GM12891 (cell line): ENCODE data around the gene TSPAN7. TPM values are rescaled to one million over a fixed set of nuclear protein-coding genes. Genes with fewer than 3 reads are reported as not detected.

Experiments
- DNase-seq: peaks from one replicate; pipeline ENCODE4 v3.0.0; 2011; ENCODE audit warnings: low spot score; ENCODE audit not compliant: insufficient read length
- FAIRE-seq: peaks from 2 replicates; lab custom pipeline; 2011; peaks lifted over from hg19 to GRCh38; lab: Jason Lieb, UNC
- PAX5 ChIP-seq: IDR thresholded peaks from 2 replicates; pipeline ENCODE4 v1.6.1; 2011; ENCODE audit warnings: low read length, moderate library complexity, mild to moderate bottlenecking; ENCODE audit not compliant: insufficient read depth, severe bottlenecking
- POLR2A ChIP-seq: IDR thresholded peaks from 2 replicates; pipeline ENCODE4 v1.6.1; 2011; ENCODE audit warnings: low read depth, low read length, control low read depth
- POLR2AphosphoS5 ChIP-seq: IDR thresholded peaks from 2 replicates; pipeline ENCODE4 v1.6.1; 2011; ENCODE audit warnings: low read depth, low read length, control low read depth
- POU2F2 ChIP-seq: IDR thresholded peaks from 2 replicates; pipeline ENCODE4 v1.6.1; 2011; ENCODE audit warnings: low read depth, mild to moderate bottlenecking, control low read depth, low read length, moderate library complexity
- SPI1 ChIP-seq: IDR thresholded peaks from 2 replicates; pipeline ENCODE4 v1.6.1; 2011; ENCODE audit warnings: low read depth, low read length, control low read depth
- TAF1 ChIP-seq: IDR thresholded peaks from 2 replicates; pipeline ENCODE4 v1.6.1; 2011; ENCODE audit warnings: low read depth, low read length, control low read depth
- polyA plus RNA-seq: library from polyadenylated mRNA; unstranded; fragments of >200 nt; gene quantifications from one replicate; pipeline ENCODE4 v1.2.1, GENCODE V29; 2012; ENCODE audit warnings: low read depth, missing spikeins, inconsistent platforms; ENCODE audit not compliant: missing spikeins

Gene TSPAN7
- not detected for polyA plus RNA-seq

GRCh38 chrX:38561126-38561868, at the start of gene TSPAN7:
TSS of gene TSPAN7 (plus strand) at chrX:38561542. CDS start at chrX:38561547, 5 bp downstream.
- peak; percentile 84 for FAIRE-seq
- no peak for TF ChIP-seq TAF1
- TF ChIP-seq POU2F2: no peak
- peak; percentile 43 for DNase-seq

- DNase-seq (no peak), FAIRE-seq (no peak)
- TF ChIP-seq POU2F2 (no peak), POLR2A (no peak), SPI1 (no peak), PAX5 (no peak), POLR2AphosphoS5 (no peak), TAF1 (no peak)
Measured at GRCh38 chrX:38513112-38513742, 48.1 kb upstream of the TSPAN7 start.

- no peak for DNase-seq
- no peak for FAIRE-seq
- TF ChIP-seq SPI1 (no peak), POU2F2 (no peak), PAX5 (no peak), POLR2AphosphoS5 (no peak), POLR2A (no peak), TAF1 (no peak)
Measured at GRCh38 chrX:38514016-38514854, 47.1 kb upstream of the TSPAN7 start.

- TF ChIP-seq POLR2A (no peak), POLR2AphosphoS5 (no peak), POU2F2 (no peak), PAX5 (no peak), TAF1 (no peak), SPI1 (no peak)
- FAIRE-seq: no peak
- DNase-seq: no peak
Measured at GRCh38 chrX:38515291-38515690, 46.1 kb upstream of the TSPAN7 start.

- FAIRE-seq (no peak), DNase-seq (no peak)
- TF ChIP-seq TAF1: no peak
- TF ChIP-seq SPI1: no peak
- TF ChIP-seq POLR2A: no peak
- no peak for TF ChIP-seq POLR2AphosphoS5
- no peak for TF ChIP-seq POU2F2
- TF ChIP-seq PAX5: no peak
Measured at GRCh38 chrX:38516196-38516774, 45.1 kb upstream of the TSPAN7 start.

- FAIRE-seq (no peak), DNase-seq (no peak)
- TF ChIP-seq TAF1 (no peak), POU2F2 (no peak), POLR2AphosphoS5 (no peak), PAX5 (no peak), SPI1 (no peak), POLR2A (no peak)
Measured at GRCh38 chrX:38519651-38520050, 41.7 kb upstream of the TSPAN7 start.

- DNase-seq (no peak), FAIRE-seq (no peak)
- TF ChIP-seq TAF1: no peak
- TF ChIP-seq POLR2AphosphoS5: no peak
- TF ChIP-seq POU2F2: no peak
- TF ChIP-seq PAX5: no peak
- no peak for TF ChIP-seq SPI1
Measured at GRCh38 chrX:38538134-38538533, 23.2 kb upstream of the TSPAN7 start.

- no peak for DNase-seq
- TF ChIP-seq TAF1 (no peak), SPI1 (no peak), POLR2A (no peak), POU2F2 (no peak), PAX5 (no peak), POLR2AphosphoS5 (no peak)
- FAIRE-seq: no peak
Measured at GRCh38 chrX:38539748-38540147, 21.6 kb upstream of the TSPAN7 start.
